Middle frontal gyrus (tissue), 1 donor: Measurements from ENCODE around the gene IFNG-AS1.
A peak's percentile ranks its signal among the peaks of the same experiment; 100 is the strongest.

Experiments used
- DNase-seq: peaks from one replicate; pipeline ENCODE4 v3.0.0-alpha.2; 2015; ENCODE audit warnings: low spot score; ENCODE audit errors: extremely low spot score

IFNG-AS1 gene

DNA sequence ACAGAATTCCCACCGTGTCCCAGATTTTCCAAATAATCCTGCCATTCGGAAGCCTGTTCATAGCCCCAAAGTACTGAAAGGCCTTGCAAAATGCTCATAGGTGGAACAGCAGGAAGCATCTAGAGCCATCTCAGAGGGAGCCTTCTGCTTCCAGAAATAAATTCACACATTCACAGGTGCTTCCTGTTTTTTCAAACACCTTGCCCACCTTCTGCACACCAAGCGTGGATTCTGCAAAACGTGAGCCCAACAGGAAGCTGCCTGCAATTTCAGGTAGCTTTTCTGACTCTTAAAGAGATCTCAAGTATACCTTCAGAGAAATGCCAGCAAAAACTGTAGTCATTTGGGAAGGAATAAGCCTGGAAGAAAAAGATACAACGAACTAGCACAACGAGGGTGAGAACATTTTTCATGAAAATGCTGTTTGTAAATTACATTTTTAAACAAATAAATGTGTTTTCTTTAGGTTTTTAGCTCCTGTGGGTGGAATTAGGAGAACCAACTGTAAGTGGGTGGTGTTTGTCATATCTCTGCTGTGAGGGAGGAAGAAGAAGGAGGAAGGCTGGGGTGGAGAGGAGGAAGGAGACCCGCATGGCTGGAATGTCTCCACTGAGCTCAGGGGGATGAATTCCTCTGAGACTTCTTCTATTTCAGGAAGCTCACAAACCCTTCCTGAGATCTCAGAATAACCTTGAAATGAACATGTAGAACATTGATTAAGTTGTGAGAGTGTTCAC, at the start of gene IFNG-AS1:
Gene IFNG-AS1, plus strand, starts transcription at position 264 of the 737 bp plus-strand sequence.
- DNase-seq, result no peak

DNA sequence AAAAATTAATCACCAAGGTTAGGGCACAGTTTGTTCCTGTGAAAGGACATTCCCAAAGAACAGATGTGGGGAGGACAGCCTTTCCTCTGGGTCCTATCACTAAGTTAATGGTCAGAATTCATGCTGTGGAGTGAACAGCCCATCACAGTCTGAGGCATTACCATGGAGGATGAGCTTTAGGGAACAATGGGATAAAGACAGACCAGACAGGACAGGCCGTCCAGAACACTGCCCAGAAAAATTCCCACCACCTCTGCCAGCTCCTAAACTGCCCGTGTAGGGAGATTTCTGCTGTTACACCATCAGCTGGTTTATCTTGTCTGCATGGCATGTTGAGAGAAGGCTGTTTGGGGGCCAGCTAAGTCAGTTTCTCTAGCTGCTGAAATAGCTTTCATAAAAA, 49.6 kb upstream of the IFNG-AS1 start:
- DNase-seq, result no peak

DNA sequence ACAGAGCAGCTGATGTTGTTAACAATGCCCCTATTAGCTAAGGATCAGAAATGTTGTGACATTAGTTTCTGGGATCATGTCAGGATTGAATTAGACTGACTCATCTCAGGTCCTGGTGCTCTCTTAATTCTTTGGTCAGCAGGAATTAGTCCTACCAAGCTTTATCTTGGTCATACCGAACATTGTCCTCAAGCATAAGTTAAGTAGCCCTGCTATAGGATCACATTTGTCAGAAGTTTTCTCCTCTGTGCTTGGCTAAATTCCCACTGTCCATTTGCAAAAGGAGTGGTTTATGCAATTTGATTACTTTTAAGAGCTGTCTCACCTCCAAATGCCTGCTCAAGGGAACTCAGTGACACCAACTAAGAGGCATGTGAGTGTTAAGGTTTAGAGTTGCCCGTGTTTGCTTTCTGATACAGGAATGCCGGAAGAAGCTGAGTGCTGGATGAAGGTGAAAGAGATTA, 48.4 kb upstream of the IFNG-AS1 start:
- DNase-seq, result no peak

DNA sequence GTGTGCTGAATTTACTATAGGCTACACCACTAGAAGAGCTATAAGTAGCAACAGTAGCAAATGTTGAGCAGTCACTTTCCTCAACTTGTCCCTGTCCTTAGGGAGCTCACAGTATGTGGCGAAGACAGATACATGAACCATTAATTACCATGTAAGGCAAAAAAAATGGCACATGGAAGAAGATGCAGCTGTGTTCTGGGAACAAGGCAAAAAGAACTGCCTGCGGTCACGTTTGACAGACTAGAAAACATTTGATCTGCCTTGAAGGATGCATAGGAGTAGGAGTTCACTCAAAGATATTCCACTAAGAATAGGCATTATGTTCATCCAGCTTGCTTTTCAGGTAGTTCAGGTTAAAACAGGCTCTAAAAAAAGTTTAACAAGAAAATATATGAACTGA, 46.5 kb upstream of the IFNG-AS1 start:
- no peak for DNase-seq

DNA sequence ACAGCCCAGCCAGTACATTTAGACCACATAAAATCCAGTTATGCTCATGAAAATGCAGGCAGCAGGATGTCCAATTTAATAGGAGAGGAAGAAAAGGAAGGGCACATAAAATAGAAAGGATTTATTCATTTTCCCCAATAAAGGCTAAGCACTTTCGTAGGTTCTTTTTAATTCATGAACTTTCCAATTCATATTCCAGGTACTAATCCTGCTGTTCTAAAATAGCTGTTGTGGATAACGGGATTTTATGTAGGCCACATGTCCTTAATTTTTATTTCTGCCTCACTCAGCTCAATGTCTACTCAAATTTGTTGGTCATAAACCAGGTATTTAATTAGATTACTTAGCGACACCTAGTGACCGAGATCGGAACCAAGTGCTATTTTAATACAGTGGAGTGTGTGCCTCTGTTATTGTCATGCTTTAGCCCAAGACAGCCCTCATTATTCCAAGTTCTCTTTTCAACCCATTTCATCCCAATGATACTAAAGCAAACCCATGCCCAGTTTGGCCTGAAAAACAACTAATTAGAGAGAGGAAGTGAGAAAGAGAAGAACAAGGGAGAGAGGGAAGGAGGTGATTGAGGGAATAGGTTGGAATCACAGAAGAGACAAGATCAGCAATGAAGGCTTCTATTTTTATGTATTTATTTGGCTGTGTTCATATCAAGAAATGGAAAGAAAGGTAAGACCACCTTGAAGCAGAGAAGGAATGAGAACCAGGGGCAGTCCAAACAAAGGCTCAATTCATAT, 45.9 kb upstream of the IFNG-AS1 start:
- peak; percentile 78 for DNase-seq

DNA sequence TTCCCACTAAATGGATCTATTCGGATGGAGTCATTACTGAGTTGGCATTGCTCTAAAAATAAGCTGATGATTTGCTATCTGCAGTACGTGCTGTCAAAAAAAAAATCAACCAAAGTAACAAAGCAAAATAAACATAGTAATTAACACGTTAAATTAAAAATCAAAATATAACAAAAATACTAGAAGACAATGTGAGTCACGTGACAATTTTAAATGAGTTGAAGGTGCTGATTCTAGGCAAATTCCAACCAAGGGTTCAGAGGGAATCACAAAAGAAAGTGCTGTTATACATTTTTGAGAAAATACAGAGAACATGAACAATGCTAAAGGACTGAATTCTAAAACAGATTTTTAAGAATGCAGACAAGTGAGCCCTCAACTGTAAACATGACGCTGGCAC, 45.2 kb upstream of the IFNG-AS1 start:
- DNase-seq, result no peak

DNA sequence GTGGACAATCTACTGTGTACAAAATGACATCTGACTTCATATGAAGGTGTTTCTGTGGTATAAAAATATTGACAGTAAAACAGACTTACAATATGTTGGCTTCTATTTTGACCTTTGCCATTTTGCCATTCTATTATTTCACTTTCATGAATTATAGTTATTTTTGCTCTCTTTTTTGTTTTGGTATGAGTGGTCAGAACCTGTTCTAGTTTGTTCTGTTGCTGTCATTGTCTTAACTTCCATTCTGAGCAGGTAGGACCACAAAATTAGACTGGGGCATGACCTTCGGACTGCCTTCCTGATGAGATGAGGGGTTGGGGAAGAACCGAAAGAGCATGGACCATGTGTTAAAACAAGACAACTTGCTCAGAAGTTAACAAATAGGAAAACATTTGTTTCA, 36.5 kb upstream of the IFNG-AS1 start:
- DNase-seq, result no peak

DNA sequence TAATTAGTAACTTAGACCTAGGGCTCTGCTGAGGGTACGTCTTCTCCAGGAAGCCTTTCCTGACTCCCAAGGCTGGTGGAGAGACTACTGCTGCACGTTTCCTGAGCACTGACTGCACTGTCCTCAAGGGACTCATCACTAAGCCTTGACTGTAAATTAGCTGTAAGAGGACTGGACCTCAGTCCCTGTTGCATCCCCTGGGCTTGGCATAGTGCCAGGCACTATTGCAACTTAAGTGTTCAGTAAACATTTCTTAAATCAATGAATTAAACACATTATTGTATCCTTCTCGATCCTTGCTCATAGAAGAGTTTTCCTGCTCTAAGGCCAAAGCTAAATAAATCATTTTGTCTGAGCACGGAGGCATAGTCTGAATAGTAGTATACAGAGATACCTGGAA, 31.9 kb upstream of the IFNG-AS1 start:
- DNase-seq, result no peak

DNA sequence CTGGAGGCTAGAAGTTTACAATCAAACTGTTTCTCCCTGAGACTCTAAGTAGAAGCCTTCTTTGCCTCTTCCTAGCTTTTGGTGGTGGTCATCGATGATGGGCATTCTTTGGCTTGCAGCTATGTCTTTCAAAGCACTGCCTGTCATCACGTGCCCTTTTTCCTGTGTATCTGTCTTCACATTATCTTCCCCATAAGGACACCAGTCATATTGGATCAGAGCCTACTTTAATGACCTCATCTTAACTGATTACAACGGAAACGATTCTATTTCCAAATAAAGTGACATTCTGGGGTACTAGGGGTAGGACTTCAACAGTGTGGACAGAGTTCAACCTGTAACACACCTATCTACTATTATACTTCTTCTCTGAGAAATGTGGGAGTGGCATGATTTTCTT, 31.1 kb upstream of the IFNG-AS1 start:
- no peak for DNase-seq

DNA sequence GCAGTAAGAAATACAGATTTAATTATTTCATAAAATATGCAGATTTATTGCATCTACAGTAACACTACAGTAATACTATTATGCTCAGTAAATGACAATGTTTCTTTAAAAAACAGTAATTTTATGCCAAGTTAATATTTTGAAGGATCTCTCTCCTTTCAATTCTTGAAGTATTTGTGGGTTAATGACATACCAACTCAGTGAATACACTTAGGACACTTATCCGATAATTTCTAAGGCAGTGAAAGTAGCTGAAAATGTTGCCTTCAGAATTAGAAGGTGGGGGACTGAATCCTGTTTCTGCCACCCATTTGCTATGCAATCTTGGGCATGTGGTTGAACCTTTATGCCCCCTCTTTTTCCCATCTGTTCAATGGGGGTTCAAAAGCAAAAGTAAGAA, 24.8 kb upstream of the IFNG-AS1 start:
- no peak for DNase-seq

DNA sequence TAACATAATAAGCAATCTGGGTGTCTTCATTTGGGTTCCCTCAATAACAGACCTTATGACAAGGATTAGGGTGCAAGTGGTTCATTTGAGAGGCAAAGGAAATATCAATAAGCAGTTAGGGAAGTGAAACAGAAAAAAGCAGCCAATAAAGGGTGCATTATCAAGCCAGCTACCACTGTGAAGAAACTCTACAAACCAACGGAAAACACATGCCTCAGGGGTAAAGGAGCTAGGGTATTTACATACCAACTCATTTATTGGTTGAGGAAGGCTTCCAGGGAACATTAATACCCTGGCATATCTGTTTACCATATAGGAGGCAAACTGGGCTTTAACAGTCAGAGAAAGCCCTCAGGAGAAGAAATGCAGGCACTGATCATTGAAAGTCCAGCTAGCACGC, 22.7 kb upstream of the IFNG-AS1 start:
- no peak for DNase-seq

DNA sequence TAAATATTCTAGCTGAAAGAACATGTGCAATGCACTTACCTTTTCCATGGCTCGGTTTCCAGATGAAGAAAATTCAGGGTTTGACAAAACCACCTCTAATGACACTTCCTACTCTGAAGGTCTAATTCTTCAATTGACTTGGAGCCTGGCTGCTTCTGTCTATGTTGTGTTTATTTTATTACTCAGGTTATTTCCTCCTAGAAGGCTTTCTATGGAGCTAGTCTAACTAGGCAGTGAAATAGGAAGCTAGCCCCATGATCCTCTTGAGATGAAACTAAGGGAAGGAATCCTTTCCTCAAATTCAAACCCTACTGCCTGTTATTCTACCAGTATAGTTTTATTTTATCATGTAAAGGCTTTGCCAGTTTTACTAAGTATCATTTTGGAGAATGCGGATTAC, 20.9 kb upstream of the IFNG-AS1 start:
- no peak for DNase-seq

DNA sequence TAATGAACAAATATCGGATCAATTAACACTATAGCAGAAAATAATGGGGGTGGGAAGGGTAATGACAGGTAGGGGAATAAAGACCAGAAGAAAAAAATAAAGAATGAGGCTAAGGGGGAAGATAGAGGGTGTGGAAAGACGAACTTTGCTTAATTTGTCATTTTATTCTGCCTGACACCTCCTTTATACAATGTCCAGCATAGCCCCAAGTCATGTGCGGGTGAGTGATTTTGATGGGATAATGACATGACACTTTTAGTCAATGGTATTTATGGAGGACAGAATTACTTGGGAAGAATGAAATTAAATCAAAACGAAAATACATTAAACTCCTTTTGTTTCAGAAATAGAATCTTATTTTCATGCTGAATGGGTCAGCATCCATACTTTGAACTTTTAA, 20.5 kb upstream of the IFNG-AS1 start:
- no peak for DNase-seq

DNA sequence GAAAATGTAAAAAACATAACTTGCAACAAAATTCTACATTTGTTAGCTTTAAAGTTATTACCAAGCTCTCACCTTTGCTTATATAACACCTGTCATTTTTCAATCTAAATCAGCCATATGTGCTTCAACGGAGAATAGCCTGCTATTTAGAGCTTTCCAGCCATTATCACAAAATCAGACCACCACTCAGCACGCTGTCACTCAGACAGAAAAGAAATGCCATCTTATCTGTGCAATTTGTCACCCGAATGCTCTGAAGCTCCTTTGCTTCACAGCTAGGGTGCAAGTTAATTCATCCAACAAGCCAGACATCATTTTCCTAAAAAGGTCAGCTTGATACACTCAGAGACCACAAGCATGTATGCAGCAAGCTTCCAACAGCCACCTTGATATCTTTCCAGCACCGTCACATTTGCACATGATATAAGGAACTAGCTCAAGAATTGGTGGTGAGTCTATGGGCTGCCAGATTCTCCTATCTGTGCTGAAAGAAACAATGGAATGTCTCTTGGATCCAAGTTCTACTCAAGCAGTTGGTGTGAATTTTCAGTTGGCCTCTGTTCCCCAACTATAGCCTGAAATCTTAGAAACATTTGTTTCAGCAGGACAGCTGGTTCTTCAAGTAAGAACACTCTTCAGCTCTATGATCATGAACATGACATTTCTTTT, 20.0 kb upstream of the IFNG-AS1 start:
- DNase-seq, result no peak

DNA sequence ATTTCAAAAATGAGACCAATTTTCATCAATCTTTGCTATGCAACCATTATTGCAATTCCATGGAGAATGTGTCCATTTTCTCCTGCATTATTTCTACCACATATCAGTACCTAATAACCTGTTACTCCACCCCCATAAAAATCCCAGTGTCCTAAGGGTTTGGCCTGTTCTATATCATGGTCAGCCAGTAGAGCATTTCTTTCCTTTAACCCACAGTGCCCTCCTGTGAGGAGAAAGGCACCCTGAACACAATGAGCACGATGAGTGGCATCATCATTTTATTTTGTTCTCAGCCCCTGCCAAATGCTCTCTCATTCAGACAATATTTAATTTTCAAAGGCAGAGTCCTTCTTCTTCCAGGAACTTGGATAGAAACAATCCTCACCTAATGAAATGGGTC, 11.6 kb upstream of the IFNG-AS1 start:
- no peak for DNase-seq

DNA sequence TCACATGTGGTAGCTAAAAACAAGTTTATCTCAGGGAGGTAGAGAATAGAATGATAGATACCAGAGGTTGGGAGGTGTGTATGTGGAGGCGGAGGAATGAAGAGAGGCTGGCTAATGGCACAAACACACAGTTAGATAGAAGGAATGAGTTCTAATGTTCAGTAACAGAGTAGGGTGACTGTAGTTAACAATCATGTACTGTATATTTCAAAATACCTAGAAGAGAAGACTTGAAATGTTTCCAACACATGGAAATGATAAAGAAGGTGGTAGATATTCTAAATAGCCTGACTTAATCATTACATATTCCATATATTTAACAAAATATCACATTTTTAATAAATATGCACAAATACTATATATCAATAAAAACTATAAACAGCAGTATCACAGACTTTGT, 8.9 kb upstream of the IFNG-AS1 start:
- DNase-seq, result no peak

DNA sequence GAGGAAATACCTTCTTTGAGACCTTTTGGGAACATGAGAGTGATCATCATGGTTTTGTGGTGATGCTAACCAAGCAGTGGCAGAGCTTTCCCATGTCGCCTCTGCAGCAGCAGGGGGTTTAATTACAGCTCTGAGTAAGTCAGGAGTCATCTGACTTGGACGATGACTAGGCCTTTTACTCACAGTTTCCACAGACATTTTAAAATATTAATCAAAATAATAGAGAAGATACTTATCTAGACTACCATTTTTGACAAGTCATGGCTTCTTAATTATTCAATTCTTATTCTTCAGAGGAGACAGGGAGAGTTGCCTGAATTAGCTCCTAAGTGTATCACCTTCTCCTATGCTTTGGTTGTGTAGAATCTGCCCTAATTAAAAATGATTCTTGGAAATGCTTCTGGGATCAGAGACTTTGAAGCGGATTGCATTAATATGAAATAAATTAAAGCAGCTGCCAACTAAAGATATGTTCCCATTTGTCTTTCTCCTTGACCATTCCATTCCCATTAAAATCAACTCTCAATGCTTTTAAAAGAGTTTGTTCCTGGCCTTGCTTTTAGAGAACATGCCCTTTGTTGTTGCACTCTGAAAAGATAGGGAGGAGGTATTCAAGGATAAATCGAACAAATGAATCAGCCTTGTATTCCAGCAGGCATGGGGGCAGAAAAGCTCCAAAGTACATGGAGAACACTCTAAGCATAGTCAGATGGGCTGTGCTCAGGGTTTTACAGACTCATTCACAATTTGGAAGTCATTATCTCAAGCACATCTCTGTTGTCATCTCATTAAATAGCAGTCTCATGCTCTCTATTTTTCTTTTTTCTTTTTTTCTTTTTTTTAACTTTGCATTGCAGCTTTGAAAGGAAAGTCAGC, 7.7 kb upstream of the IFNG-AS1 start:
- DNase-seq, result no peak

DNA sequence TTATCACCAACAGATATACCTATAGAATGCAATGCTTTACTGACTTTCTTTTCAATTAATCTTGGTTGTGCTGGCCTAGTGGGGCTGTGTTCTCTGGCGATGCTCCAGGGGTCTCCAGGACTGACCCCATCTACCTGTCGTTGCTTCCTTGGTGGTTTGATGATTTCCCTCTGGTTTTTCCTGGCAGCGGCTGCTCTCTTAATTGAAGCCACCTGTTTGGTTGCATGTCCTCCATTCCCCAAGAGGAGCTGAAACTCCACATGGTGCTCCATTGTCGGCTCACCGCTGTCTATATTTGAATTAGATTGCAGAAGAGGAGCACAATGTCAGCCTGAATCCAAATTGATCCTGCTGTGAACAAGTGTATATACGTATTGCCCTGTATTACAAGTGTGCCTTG, 7.1 kb upstream of the IFNG-AS1 start:
- DNase-seq, result no peak

DNA sequence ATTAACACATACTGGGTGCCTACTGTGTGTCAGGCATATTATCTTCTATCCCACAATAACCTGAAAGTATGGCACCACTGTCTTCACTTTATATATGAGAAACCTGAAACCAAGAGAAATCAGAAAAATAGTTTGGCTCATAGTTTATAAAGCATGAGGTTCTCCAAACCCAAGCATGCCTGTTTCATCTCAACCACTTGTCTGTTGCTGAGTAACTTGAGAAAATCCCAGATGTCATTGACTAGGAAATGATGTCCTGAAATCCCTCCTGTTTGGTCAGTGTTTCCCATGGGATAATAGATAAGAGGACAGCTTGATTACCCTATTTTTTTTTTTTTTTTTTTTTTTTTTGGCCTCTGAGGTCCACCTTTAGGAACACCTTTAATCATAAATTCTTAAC, 2.6 kb upstream of the IFNG-AS1 start:
- DNase-seq, result no peak

DNA sequence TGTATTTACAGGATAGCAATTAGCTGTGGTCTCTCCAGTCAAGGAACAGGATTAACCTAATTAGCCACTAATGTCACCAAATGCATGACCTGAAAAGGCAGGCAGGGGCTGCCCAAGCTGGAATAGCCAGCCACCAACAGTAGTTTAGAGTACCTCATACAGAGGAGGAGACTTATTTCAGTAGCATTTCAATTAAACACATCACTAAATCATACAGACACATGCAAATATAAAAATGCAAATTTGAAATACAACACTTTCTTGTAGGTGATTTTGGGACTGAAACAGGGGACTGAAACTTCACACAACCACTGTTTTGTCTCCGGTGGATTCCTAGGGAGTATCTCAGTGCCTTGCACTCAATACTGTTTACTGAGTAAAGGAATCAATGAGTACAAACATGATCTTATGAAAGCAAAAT, 636 bp upstream of the IFNG-AS1 start:
- DNase-seq, result no peak

DNA sequence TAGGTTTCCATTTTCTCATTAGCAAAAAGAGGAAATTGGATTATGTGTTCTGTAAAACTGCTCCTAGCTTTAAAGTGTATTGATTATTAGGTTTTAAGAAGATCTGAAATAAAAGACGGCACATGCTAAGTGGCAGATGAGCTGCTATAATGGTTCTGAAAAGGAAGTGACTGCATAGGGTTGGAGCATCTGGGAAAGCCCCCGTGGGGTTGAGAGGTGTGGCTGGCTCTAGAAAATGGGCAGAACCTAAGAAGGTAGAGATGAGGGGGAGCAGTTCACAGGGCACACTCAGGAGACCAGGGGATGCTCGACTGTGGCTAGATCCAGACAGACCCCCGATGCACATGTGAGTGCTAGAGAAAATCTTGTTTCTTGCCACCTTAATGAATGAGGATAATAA, 1.9 kb downstream of the IFNG-AS1 start:
- DNase-seq, result no peak
